GM23338 (cell line): Measurements from ENCODE around the gene CPM. TPM values are rescaled to one million over a fixed set of nuclear protein-coding genes. Genes with fewer than 3 reads are reported as not detected.

Experiments
- ATAC-seq: fragments of 200-7000 bp; cut with Tn5 transposase; 3 replicates; pipeline ENCODE4 v1.9.1; 2020
- DNase-seq: peaks from one replicate; pipeline ENCODE4 v3.0.0-alpha.2; 2015; ENCODE audit warnings: low spot score
- H2AFZ ChIP-seq: fragments of 200-600 bp; sonication (generic); 2 replicates; pipeline ENCODE4 v1.8.0; 2016; ENCODE audit warnings: antibody characterized with exemption, mild to moderate bottlenecking, moderate library complexity
- H3F3A ChIP-seq: fragments of 200-600 bp; sonication (generic); replicated peaks from 2 replicates; pipeline ENCODE4 v1.8.0; 2017; ENCODE audit warnings: antibody characterized with exemption, mixed run types, low read depth
- H3K27ac ChIP-seq: fragments of 200-600 bp; sonication (generic); 2 replicates; pipeline ENCODE4 v1.6.1; 2016; ENCODE audit warnings: low read depth
- H3K27me3 ChIP-seq: fragments of 200-600 bp; sonication (generic); 2 replicates; pipeline ENCODE4 v1.8.0; 2016; ENCODE audit warnings: mild to moderate bottlenecking, mixed run types, moderate library complexity; ENCODE audit not compliant: insufficient read depth
- H3K36me3 ChIP-seq: fragments of 200-600 bp; sonication (generic); 2 replicates; pipeline ENCODE4 v1.8.0; 2016; ENCODE audit warnings: mild to moderate bottlenecking; ENCODE audit not compliant: insufficient read depth
- H3K4me1 ChIP-seq: fragments of 200-600 bp; sonication (generic); 2 replicates; pipeline ENCODE4 v1.8.0; 2016; ENCODE audit warnings: mild to moderate bottlenecking, moderate library complexity; ENCODE audit not compliant: insufficient read depth
- H3K4me2 ChIP-seq: fragments of 200-600 bp; sonication (generic); 2 replicates; pipeline ENCODE4 v1.7.1; 2017; ENCODE audit warnings: mixed run types
- H3K4me3 ChIP-seq: fragments of 200-600 bp; sonication (generic); 2 replicates; pipeline ENCODE4 v1.6.1; 2016; ENCODE audit warnings: mixed run types
- H3K79me2 ChIP-seq: fragments of 200-600 bp; sonication (generic); replicated peaks from 2 replicates; pipeline ENCODE4 v1.8.0; 2017; ENCODE audit warnings: mild to moderate bottlenecking; ENCODE audit not compliant: insufficient read depth
- H3K9me2 ChIP-seq: fragments of 200-600 bp; sonication (generic); 2 replicates; pipeline ENCODE4 v1.8.0; 2017; ENCODE audit not compliant: insufficient read depth
- H4K20me1 ChIP-seq: fragments of 200-600 bp; sonication (generic); replicated peaks from 2 replicates; pipeline ENCODE4 v1.8.0; 2017; ENCODE audit warnings: mild to moderate bottlenecking; ENCODE audit not compliant: insufficient read depth
- H3K27ac Mint-ChIP-seq: 2 replicates; pipeline ENCODE4 v1.8.0; 2020; ENCODE audit warnings: inconsistent platforms, mild to moderate bottlenecking, moderate library complexity, mixed read lengths
- H3K27me3 Mint-ChIP-seq: 3 replicates; pipeline ENCODE4 v1.8.0; 2022; ENCODE audit warnings: low read depth, mild to moderate bottlenecking, moderate library complexity, mixed read lengths, inconsistent platforms; ENCODE audit not compliant: insufficient read depth, poor library complexity
- H3K36me3 Mint-ChIP-seq: 3 replicates; pipeline ENCODE4 v1.8.0; 2021; ENCODE audit warnings: low read depth, mild to moderate bottlenecking, inconsistent platforms, moderate library complexity, mixed read lengths
- H3K4me1 Mint-ChIP-seq: 3 replicates; pipeline ENCODE4 v1.8.0; 2020; ENCODE audit warnings: mild to moderate bottlenecking, inconsistent platforms, mixed read lengths
- H3K4me3 Mint-ChIP-seq: 3 replicates; pipeline ENCODE4 v1.8.0; 2021; ENCODE audit warnings: moderate library complexity, mild to moderate bottlenecking, inconsistent platforms, mixed read lengths
- H3K9me3 Mint-ChIP-seq: 3 replicates; pipeline ENCODE4 v1.8.0; 2020; ENCODE audit warnings: moderate library complexity, mild to moderate bottlenecking, inconsistent platforms, mixed read lengths
- CREB1 ChIP-seq: fragments of 250-450 bp; sonication (Bioruptor Pico); IDR thresholded peaks from 2 replicates; pipeline ENCODE4 v1.5.0; 2020; ENCODE audit warnings: low read depth, mild to moderate bottlenecking, moderate library complexity
- CTCF ChIP-seq, 2 experiments: fragments of 200-600 bp in 1 of 2; sonication (generic) in 1 of 2; conservative IDR thresholded peaks; 2 replicates each; pipeline versions ENCODE4 v1.5.1 to v1.6.1; 2016 to 2017; ENCODE audit warnings: antibody characterized with exemption in 2 of 2, low read depth in 2 of 2, mild to moderate bottlenecking in 2 of 2, moderate library complexity in 1 of 2
- EZH2 ChIP-seq: fragments of 200-600 bp; sonication (generic); IDR thresholded peaks from one replicate; pipeline ENCODE4 v1.8.0; 2017; ENCODE audit warnings: antibody characterized with exemption, mild to moderate bottlenecking, low read depth; ENCODE audit not compliant: unreplicated experiment
- EZH2phosphoT487 ChIP-seq: fragments of 200-600 bp; sonication (generic); IDR thresholded peaks from one replicate; pipeline ENCODE4 v1.8.1; 2018; ENCODE audit warnings: antibody characterized with exemption; ENCODE audit not compliant: unreplicated experiment
- JUNB ChIP-seq: IDR thresholded peaks from one replicate; pipeline ENCODE4 v1.6.1; 2016; ENCODE audit warnings: antibody characterized with exemption; ENCODE audit not compliant: unreplicated experiment
- NANOG ChIP-seq: IDR thresholded peaks from 2 replicates; pipeline ENCODE4 v1.6.1; 2016; ENCODE audit warnings: antibody characterized with exemption, borderline replicate concordance
- POLR2AphosphoS5 ChIP-seq: IDR thresholded peaks from 2 replicates; pipeline ENCODE4 v1.6.1; 2016; ENCODE audit warnings: antibody characterized with exemption, low read depth
- REST ChIP-seq: IDR thresholded peaks from one replicate; pipeline ENCODE4 v1.6.1; 2018; ENCODE audit warnings: antibody characterized with exemption; ENCODE audit not compliant: unreplicated experiment
- STAT1 ChIP-seq: IDR thresholded peaks from one replicate; pipeline ENCODE4 v1.6.1; 2016; ENCODE audit warnings: antibody characterized with exemption; ENCODE audit not compliant: unreplicated experiment
- ZNF114 ChIP-seq: fragments of 250-450 bp; sonication (Bioruptor Pico); IDR thresholded peaks from 2 replicates; pipeline ENCODE4 v1.5.0; 2020; ENCODE audit warnings: mild to moderate bottlenecking, moderate library complexity
- ZNF331 ChIP-seq: fragments of 250-450 bp; sonication (Bioruptor Pico); IDR thresholded peaks from 2 replicates; pipeline ENCODE4 v1.5.0; 2020; ENCODE audit warnings: low read depth, mild to moderate bottlenecking, moderate library complexity
- ZNF462 ChIP-seq: fragments of 250-450 bp; sonication (Bioruptor Pico); IDR thresholded peaks from 2 replicates; pipeline ENCODE4 v1.5.0; 2020; ENCODE audit warnings: mild to moderate bottlenecking, moderate library complexity
- polyA plus RNA-seq: library from polyadenylated mRNA; unstranded; fragments of >200 nt; fragmentation: Nextera tagmentation; extraction: Ambion mirVana; gene quantifications from 2 replicates; pipeline ENCODE4 v1.2.1, GENCODE V29; 2016
- total RNA-seq: library from RNA; depleted of rRNA; stranded (reverse); fragments of >200 nt; shearing (Covaris generic); gene quantifications from 2 replicates; pipeline ENCODE4 v1.2.3, GENCODE V29; 2014
- TF ChIP-seq, protein P1 (sequence below): IDR thresholded peaks from 2 replicates; pipeline ENCODE4 v1.6.1; 2016; ENCODE audit warnings: antibody characterized with exemption

The CPM gene
- total and polyA plus RNA-seq, 2 experiments from 2014 or later, result 0.37 to 5.8 TPM

- DNase-seq (no peak), ATAC-seq (no peak)
- Histone ChIP-seq H3K4me2 (no peak overlapping the region), H3K4me3 (no peak overlapping the region), H3F3A (no peaks in the 10 kb centered on the region), H3K27ac (no peak overlapping the region), H3K9me2 (no peaks in the 10 kb centered on the region), H4K20me1 (no peaks in the 10 kb centered on the region), H3K4me1 (no peaks in the 10 kb centered on the region), H3K36me3 (no peaks in the 10 kb centered on the region), H3K27me3 (no peaks in the 10 kb centered on the region), H2AFZ (no peak overlapping the region), H3K79me2 (no peaks in the 10 kb centered on the region)
- Mint-ChIP-seq H3K27ac (no peak overlapping the region), H3K36me3 (no peaks in the 10 kb centered on the region), H3K9me3 (no peaks in the 10 kb centered on the region), H3K4me3 (no peak overlapping the region), H3K4me1 (no peaks in the 10 kb centered on the region; the same call in 2 of the 3 replicates), H3K27me3 (peaks cover 5% of the 10 kb centered on the region)
- TF ChIP-seq STAT1 (no peak), EZH2 (no peak), ZNF331 (CRISPR knock-in tag) (no peak), REST (no peak), CTCF (conservative IDR thresholded peaks at IDR 0.05; ENCODE audit: low read depth in 2 of 2) (no peak), CREB1 (CRISPR knock-in tag) (no peak), JUNB (no peak), POLR2AphosphoS5 (no peak), ZNF114 (no peak), ZNF462 (no peak), NANOG (no peak), EZH2phosphoT487 (no peak)
- TF ChIP-seq, protein P1, sequence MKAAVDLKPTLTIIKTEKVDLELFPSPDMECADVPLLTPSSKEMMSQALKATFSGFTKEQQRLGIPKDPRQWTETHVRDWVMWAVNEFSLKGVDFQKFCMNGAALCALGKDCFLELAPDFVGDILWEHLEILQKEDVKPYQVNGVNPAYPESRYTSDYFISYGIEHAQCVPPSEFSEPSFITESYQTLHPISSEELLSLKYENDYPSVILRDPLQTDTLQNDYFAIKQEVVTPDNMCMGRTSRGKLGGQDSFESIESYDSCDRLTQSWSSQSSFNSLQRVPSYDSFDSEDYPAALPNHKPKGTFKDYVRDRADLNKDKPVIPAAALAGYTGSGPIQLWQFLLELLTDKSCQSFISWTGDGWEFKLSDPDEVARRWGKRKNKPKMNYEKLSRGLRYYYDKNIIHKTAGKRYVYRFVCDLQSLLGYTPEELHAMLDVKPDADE, result no peak
These were observed 45.3 kb downstream of the CPM start for GRCh38 chr12:68887641-68888040.
